H1 (cell line): ENCODE data around the gene FOXN3. TPM values are rescaled to one million over a fixed set of nuclear protein-coding genes. Genes with fewer than 3 reads are reported as not detected.

Experiments
- CHD7 ChIP-seq: fragments of 300-600 bp; sonication (generic); IDR thresholded peaks from 2 replicates; pipeline ENCODE4 v1.7.1; 2012; ENCODE audit warnings: low read length, moderate library complexity, mild to moderate bottlenecking, inconsistent platforms; ENCODE audit not compliant: insufficient replicate concordance
- GTF2F1 ChIP-seq: IDR thresholded peaks from 2 replicates; pipeline ENCODE4 v1.6.1; 2012; ENCODE audit warnings: low read depth, low read length, improper control_type of control experiment, borderline replicate concordance
- polyA plus RNA-seq, 7 experiments: library from polyadenylated mRNA; depleted of rRNA in 3 of 7; stranded (reverse) in 5 of 7; unstranded in 2 of 7; fragments of >200 nt in 5 of 7; fragments of 200-250 nt in 2 of 7; gene quantifications; 1 replicate in 5 of 7; 2 replicates in 1 of 7; 4 replicates in 1 of 7; pipeline versions ENCODE4 v1.2.1 to v1.2.3, GENCODE V29; 2011 to 2013; ENCODE audit warnings: missing spikeins in 2 of 7, mixed read lengths in 2 of 7
- total RNA-seq: library from RNA; stranded (reverse); fragmentation: NEBNext Ultra II Directional; extraction: Animal tissue kit (Norgen Biotek cat#: 25700); gene quantifications from 2 replicates; pipeline ENCODE4 v1.2.1, GENCODE V29; 2021

Gene FOXN3
- total and polyA plus RNA-seq, 2 of the 8 experiments (the other 6 are each of a cell fraction or from before 2014, with no cell fraction given): 52.6 to 178 TPM

DNA sequence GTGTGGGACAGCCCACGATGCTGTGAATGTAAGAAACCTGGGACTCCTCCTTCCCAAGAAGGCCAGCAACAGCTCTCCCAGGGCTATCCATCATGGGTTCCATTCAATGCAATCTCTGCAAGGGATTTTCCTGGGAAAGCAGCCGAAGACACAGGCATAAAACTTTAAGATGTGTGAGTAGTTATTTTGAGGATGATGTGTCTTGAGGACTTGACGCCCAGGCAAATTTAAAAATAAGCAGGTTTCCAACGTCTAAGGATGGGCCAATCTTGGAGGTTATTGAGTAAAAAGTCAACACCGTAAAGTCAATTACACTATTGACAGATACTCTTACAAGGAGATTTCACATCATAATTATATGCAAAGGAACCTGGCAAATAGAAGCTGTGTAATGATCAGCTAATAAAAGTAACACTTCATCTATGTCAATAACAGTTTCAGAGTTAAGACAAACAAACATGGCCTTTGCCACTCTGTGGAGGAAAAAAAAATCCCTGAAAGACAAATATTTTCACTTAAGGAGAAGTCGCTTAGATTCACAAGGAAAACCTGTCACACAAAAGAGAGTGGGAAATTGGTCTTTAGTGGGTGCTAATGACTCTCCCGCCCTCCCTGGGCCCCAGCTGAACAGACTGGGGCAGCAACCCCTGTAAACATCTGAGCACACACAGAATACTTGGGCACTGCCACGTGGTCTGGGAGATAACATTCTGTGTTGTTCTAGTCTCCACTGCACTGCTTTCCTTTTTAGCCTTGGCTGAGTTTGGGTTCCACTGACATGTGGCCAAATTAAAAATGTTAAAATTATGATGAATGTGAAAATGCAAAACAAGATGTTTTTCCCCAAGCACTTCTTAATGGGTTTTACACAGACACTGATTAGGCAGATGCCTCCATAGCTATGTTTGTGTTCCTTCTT, 240.9 kb downstream of the FOXN3 start (continued):
- TF ChIP-seq CHD7 (no peak), GTF2F1 (no peak)
